HepG2 (cell line): ENCODE data around the gene STARD13. TPM values are rescaled to one million over a fixed set of nuclear protein-coding genes. Genes with fewer than 3 reads are reported as not detected.

Source experiments
- CREM ChIP-seq, 2 experiments: sonication (generic) in 1 of 2; formaldehyde crosslinking in 1 of 2; IDR thresholded peaks; 2 replicates each; pipeline versions ENCODE4 v1.4.0 to v1.6.1; 2016 to 2020; ENCODE audit warnings: antibody characterized with exemption in 1 of 2, mild to moderate bottlenecking in 1 of 2, missing genetic modification reagents in 1 of 2
- FOXK1 ChIP-seq: sonication (generic); formaldehyde crosslinking; IDR thresholded peaks from 2 replicates; pipeline ENCODE4 v1.4.0; 2020; ENCODE audit warnings: low read depth, missing genetic modification reagents, borderline replicate concordance
- FOXP1 ChIP-seq, 2 experiments: fragments of 450-650 bp in 1 of 2; IDR thresholded peaks; 2 replicates each; pipeline ENCODE4 v1.6.1; 2017 to 2018; ENCODE audit warnings: antibody characterized with exemption in 1 of 2
- KDM1A ChIP-seq: IDR thresholded peaks from 2 replicates; pipeline ENCODE4 v1.6.1; 2016; ENCODE audit warnings: missing compliant biosample characterization
- KDM5B ChIP-seq: sonication (generic); formaldehyde crosslinking; IDR thresholded peaks from 2 replicates; pipeline ENCODE4 v1.4.0; 2020; ENCODE audit warnings: missing genetic modification reagents, mild to moderate bottlenecking, borderline replicate concordance
- PCBP2 ChIP-seq: fragments of 200-400 bp; formaldehyde crosslinking; optimal IDR thresholded peaks from 2 replicates; pipeline ENCODE3; 2018; ENCODE audit warnings: low read length, low read depth; ENCODE audit not compliant: poor library complexity, severe bottlenecking
- SAP130 ChIP-seq: IDR thresholded peaks from 2 replicates; pipeline ENCODE4 v1.6.1; 2016; ENCODE audit warnings: low read depth
- SMARCE1 ChIP-seq: fragments of 450-650 bp; IDR thresholded peaks from 2 replicates; pipeline ENCODE4 v1.6.1; 2017; ENCODE audit warnings: borderline replicate concordance
- SRY ChIP-seq: sonication (generic); formaldehyde crosslinking; IDR thresholded peaks from 2 replicates; pipeline ENCODE4 v1.8.0; 2022; ENCODE audit warnings: mild to moderate bottlenecking, missing genetic modification reagents
- TGIF2 ChIP-seq: IDR thresholded peaks from 2 replicates; pipeline ENCODE4 v1.6.1; 2016; ENCODE audit warnings: control low read depth, missing compliant biosample characterization
- ZNF138 ChIP-seq: sonication (generic); formaldehyde crosslinking; IDR thresholded peaks from 2 replicates; pipeline ENCODE4 v1.5.0; 2020; ENCODE audit warnings: mild to moderate bottlenecking, low read depth, missing genetic modification reagents
- ZNF350 ChIP-seq: sonication (generic); formaldehyde crosslinking; IDR thresholded peaks from 2 replicates; pipeline ENCODE4 v1.4.0; 2020; ENCODE audit warnings: mild to moderate bottlenecking, low read depth, missing genetic modification reagents, borderline replicate concordance
- polyA plus RNA-seq, 8 experiments: library from polyadenylated mRNA; depleted of rRNA in 3 of 8; stranded (reverse) in 7 of 8; unstranded in 1 of 8; fragments of >200 nt; fragmentation: Illumina TruSeq in 4 of 8; extraction: Trizol in 4 of 8; gene quantifications; 2 replicates each; pipeline versions ENCODE4 v1.2.1 to v1.2.3, GENCODE V29; 2011 to 2016; ENCODE audit warnings: low read depth in 4 of 8, missing spikeins in 1 of 8, mixed read lengths in 1 of 8; ENCODE audit not compliant: insufficient read depth in 1 of 8
- total RNA-seq, 5 experiments: library from RNA; depleted of rRNA; stranded (reverse); fragments of >200 nt; fragmentation: Illumina TruSeq; extraction: Trizol; gene quantifications; 2 replicates each; pipeline ENCODE4 v1.2.3, GENCODE V29; 2016; ENCODE audit warnings: low read depth in 1 of 5
- TF ChIP-seq, protein P1 (sequence below): sonication (generic); formaldehyde crosslinking; IDR thresholded peaks from 2 replicates; pipeline ENCODE4 v1.9.0; 2021; ENCODE audit warnings: missing genetic modification reagents, borderline replicate concordance
- TF ChIP-seq, protein P2 (sequence below): sonication (generic); formaldehyde crosslinking; IDR thresholded peaks from 2 replicates; pipeline ENCODE4 v1.4.0; 2020; ENCODE audit warnings: mild to moderate bottlenecking, missing genetic modification reagents
- TF ChIP-seq, protein P3 (sequence below): sonication (generic); formaldehyde crosslinking; IDR thresholded peaks from 2 replicates; pipeline ENCODE4 v1.9.0; 2022; ENCODE audit warnings: low read depth, missing genetic modification reagents
- TF ChIP-seq, protein P4 (sequence below): sonication (generic); formaldehyde crosslinking; IDR thresholded peaks from 2 replicates; pipeline ENCODE4 v1.4.0; 2020; ENCODE audit warnings: missing genetic modification reagents
- TF ChIP-seq, protein P5 (sequence below): sonication (generic); formaldehyde crosslinking; IDR thresholded peaks from 2 replicates; pipeline ENCODE4 v1.4.0; 2020; ENCODE audit warnings: missing genetic modification reagents
- TF ChIP-seq, protein P6 (sequence below): sonication (generic); formaldehyde crosslinking; IDR thresholded peaks from 2 replicates; pipeline ENCODE4 v1.4.0; 2020; ENCODE audit warnings: missing genetic modification reagents

Gene STARD13
- total and polyA plus RNA-seq, 2 of the 13 experiments (the other 11 are each of a cell fraction or from before 2014, with no cell fraction given) = 12.8 to 14.3 TPM

DNA sequence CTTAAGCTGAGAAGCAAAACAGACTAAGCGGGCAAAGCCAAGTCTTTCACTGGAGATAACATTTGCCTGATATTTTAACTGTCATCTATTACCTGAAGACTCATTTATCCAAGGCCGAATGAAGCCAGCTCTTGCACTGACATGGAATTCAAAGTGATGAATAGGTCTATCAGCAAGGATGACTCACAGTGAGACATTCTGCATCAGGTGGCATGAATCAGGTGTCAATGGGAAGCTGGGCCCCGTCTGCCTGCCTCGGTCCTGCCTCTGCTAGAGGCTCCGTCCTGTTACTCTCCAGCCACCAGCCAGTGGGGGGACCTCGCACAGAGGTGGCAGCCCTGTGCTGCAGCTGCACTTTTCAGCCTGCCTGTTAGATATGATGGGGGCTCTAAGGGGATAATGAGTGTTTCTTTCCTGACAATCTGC lies 23.5 kb downstream of the STARD13 start (continued):
- TF ChIP-seq, protein P1, sequence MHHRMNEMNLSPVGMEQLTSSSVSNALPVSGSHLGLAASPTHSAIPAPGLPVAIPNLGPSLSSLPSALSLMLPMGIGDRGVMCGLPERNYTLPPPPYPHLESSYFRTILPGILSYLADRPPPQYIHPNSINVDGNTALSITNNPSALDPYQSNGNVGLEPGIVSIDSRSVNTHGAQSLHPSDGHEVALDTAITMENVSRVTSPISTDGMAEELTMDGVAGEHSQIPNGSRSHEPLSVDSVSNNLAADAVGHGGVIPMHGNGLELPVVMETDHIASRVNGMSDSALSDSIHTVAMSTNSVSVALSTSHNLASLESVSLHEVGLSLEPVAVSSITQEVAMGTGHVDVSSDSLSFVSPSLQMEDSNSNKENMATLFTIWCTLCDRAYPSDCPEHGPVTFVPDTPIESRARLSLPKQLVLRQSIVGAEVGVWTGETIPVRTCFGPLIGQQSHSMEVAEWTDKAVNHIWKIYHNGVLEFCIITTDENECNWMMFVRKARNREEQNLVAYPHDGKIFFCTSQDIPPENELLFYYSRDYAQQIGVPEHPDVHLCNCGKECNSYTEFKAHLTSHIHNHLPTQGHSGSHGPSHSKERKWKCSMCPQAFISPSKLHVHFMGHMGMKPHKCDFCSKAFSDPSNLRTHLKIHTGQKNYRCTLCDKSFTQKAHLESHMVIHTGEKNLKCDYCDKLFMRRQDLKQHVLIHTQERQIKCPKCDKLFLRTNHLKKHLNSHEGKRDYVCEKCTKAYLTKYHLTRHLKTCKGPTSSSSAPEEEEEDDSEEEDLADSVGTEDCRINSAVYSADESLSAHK (CRISPR knock-in tag) = no peak
- TF ChIP-seq, protein P2, sequence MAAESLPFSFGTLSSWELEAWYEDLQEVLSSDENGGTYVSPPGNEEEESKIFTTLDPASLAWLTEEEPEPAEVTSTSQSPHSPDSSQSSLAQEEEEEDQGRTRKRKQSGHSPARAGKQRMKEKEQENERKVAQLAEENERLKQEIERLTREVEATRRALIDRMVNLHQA (CRISPR knock-in tag) = no peak
- TF ChIP-seq SMARCE1 (no peak), SAP130 (CRISPR knock-in tag) (peak; percentile 86), CREM (IDR thresholded peaks at IDR 0.05) (peak; percentile 18; the same call in 1 of the 2 replicates), CREM (CRISPR knock-in tag; IDR thresholded peaks at IDR 0.05) (no peak), TGIF2 (CRISPR knock-in tag) (no peak), KDM5B (peak; percentile 40; the same call in 1 of the 2 replicates), FOXK1 (CRISPR knock-in tag) (peak; percentile 5; the same call in 1 of the 2 replicates), ZNF138 (CRISPR knock-in tag) (no peak), SRY (CRISPR knock-in tag) (no peak), KDM1A (CRISPR knock-in tag) (0 out of 2 replicates have a peak, but pooled peaks have one; percentile 15), FOXP1 (IDR thresholded peaks at IDR 0.05) (no peak), FOXP1 (CRISPR knock-in tag; IDR thresholded peaks at IDR 0.05) (no peak), PCBP2 (no peak), ZNF350 (CRISPR knock-in tag) (no peak; the same call in 1 of the 2 replicates)
- TF ChIP-seq, protein P3, sequence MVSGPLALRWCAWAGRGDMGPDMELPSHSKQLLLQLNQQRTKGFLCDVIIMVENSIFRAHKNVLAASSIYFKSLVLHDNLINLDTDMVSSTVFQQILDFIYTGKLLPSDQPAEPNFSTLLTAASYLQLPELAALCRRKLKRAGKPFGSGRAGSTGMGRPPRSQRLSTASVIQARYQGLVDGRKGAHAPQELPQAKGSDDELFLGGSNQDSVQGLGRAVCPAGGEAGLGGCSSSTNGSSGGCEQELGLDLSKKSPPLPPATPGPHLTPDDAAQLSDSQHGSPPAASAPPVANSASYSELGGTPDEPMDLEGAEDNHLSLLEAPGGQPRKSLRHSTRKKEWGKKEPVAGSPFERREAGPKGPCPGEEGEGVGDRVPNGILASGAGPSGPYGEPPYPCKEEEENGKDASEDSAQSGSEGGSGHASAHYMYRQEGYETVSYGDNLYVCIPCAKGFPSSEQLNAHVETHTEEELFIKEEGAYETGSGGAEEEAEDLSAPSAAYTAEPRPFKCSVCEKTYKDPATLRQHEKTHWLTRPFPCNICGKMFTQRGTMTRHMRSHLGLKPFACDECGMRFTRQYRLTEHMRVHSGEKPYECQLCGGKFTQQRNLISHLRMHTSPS (CRISPR knock-in tag) = no peak
- TF ChIP-seq, protein P4, sequence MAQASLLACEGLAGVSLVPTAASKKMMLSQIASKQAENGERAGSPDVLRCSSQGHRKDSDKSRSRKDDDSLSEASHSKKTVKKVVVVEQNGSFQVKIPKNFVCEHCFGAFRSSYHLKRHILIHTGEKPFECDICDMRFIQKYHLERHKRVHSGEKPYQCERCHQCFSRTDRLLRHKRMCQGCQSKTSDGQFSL (CRISPR knock-in tag) = 0 out of 2 replicates have a peak, but pooled peaks have one; percentile 58
- TF ChIP-seq, protein P5, sequence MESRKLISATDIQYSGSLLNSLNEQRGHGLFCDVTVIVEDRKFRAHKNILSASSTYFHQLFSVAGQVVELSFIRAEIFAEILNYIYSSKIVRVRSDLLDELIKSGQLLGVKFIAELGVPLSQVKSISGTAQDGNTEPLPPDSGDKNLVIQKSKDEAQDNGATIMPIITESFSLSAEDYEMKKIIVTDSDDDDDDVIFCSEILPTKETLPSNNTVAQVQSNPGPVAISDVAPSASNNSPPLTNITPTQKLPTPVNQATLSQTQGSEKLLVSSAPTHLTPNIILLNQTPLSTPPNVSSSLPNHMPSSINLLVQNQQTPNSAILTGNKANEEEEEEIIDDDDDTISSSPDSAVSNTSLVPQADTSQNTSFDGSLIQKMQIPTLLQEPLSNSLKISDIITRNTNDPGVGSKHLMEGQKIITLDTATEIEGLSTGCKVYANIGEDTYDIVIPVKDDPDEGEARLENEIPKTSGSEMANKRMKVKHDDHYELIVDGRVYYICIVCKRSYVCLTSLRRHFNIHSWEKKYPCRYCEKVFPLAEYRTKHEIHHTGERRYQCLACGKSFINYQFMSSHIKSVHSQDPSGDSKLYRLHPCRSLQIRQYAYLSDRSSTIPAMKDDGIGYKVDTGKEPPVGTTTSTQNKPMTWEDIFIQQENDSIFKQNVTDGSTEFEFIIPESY (CRISPR knock-in tag) = no peak
- TF ChIP-seq, protein P6, sequence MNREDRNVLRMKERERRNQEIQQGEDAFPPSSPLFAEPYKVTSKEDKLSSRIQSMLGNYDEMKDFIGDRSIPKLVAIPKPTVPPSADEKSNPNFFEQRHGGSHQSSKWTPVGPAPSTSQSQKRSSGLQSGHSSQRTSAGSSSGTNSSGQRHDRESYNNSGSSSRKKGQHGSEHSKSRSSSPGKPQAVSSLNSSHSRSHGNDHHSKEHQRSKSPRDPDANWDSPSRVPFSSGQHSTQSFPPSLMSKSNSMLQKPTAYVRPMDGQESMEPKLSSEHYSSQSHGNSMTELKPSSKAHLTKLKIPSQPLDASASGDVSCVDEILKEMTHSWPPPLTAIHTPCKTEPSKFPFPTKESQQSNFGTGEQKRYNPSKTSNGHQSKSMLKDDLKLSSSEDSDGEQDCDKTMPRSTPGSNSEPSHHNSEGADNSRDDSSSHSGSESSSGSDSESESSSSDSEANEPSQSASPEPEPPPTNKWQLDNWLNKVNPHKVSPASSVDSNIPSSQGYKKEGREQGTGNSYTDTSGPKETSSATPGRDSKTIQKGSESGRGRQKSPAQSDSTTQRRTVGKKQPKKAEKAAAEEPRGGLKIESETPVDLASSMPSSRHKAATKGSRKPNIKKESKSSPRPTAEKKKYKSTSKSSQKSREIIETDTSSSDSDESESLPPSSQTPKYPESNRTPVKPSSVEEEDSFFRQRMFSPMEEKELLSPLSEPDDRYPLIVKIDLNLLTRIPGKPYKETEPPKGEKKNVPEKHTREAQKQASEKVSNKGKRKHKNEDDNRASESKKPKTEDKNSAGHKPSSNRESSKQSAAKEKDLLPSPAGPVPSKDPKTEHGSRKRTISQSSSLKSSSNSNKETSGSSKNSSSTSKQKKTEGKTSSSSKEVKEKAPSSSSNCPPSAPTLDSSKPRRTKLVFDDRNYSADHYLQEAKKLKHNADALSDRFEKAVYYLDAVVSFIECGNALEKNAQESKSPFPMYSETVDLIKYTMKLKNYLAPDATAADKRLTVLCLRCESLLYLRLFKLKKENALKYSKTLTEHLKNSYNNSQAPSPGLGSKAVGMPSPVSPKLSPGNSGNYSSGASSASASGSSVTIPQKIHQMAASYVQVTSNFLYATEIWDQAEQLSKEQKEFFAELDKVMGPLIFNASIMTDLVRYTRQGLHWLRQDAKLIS = peak; percentile 28; the same call in 1 of the 2 replicates
